T47D (cell line): Measurements from ENCODE around the gene TMEM178B.

Experiments used
- DNase-seq, 2 experiments: peaks; one replicate each; pipeline versions ENCODE4 v3.0.0 to v3.0.0-alpha.2; 2011 to 2012; ENCODE audit warnings: low read depth in 1 of 2, low spot score in 1 of 2
- JUND ChIP-seq: IDR thresholded peaks from 2 replicates; pipeline ENCODE4 v1.6.1; 2012; ENCODE audit warnings: low read depth
- in situ Hi-C: cut with HindIII; loops from 2 replicates; pipeline ENCODE4 v1.10.0; 2016; ENCODE audit warnings: low sequenced_read_pairs, low pct_unique_long_range_greater_than_20kb

TMEM178B gene

DNA sequence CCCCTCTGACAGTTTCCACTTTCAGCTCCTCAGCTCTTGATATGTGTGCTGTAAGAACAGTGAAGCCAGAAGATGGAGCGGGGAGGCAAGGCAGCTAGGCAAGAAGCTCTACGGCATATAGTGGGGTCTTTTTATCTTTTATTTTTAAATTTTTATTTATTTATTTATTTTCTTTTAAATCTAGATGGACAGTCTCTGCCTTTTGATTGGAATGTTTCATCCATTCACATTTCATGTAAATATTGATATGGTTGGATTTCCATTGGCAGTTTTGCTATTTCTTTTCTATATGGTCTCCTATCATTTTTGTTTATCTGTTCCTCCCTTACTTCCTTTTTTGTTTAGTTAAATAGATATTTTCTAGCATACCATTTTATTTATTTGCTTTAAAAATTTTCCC is 183.7 kb downstream of the TMEM178B start:
- in situ Hi-C loops = no loop called here
- TF ChIP-seq JUND = no peak
- DNase-seq = no peak

DNA sequence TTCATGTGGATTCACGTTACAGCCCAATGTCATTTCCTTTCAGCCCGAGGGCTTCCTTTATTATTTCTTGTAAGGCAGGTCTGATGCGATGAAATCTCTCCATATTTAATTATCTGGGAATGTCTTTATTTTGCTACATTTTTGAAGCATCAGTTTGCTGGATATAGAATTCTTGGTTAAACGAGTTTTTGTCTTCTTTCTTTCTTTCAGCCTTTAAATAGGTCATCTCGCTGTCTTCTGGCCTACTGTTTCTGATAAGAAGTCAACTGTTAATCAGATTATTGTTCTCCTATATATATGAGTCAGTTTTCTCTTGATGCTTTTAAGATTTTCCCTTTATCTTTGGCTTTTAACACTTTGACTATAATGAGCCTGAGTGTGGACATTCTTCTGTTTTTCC is 184.7 kb downstream of the TMEM178B start:
- DNase-seq = peak in 1 of 2 experiments; percentile 8
- TF ChIP-seq JUND = no peak
- in situ Hi-C loops = no loop called here

DNA sequence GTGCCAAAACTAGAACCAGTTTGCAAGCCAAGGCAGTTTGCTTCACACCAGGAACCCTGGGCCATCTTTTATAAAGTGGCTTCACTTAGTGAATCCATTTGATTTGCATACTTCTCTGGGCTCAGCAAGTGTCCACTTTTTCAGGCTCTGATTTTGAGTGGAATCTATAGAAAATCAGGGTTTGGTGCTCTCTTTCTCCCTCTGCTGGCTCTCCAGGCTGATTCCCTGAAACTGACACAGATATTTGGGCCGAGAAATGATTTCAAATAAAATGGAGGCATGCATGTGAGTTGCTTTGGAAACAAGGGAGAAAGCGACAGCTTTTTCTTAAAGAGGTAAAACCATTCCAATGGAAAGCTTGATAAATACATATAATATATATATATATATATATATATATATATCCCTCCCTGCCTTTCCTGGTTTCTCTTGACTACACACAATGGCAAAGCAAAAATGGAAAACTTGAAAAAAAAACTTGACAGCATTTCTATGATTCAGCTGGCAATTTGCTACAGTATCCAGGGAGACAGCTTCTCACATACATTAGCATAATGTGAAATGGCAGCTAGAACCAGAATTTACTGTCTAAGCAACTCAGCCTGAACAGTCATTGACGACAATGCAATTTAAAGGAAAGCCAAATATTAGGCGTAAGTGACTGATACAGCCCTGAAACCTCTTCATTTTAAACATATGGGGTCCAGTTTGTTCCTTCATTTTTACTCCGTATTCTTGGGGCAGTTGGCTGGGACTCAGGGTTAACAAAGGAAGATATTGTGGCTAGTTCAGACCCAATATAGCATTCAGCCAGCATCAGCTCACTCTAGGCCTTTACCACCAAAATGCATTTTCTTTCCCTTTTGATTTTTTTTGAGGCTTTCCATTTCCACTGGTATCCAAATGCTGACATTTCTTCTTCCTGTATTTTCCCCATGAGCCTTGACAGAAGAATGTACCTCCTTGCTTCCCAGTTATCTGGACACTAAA is 188.5 kb downstream of the TMEM178B start:
- no peak for DNase-seq
- in situ Hi-C loops = no loop called here
- TF ChIP-seq JUND = no peak

DNA sequence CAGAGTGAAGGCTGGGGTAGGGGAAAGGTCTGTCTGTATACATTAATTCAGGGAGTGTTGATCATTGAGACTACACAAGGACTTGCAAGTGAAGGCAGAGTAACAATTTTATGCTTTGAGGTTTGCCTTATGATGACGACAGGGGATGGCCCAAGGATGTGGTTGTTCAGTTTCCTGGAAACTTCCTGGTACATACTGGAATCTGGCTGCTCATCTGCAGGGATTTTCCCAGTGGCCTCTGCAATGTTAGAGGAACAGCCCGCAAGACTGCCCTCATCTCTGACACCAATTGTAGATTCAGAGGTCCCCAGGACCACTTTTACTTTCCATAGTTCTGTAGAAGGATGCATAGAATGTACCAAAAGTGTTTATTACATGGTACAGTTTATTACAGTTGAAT is 189.6 kb downstream of the TMEM178B start:
- in situ Hi-C loops = no loop called here
- no peak for TF ChIP-seq JUND

DNA sequence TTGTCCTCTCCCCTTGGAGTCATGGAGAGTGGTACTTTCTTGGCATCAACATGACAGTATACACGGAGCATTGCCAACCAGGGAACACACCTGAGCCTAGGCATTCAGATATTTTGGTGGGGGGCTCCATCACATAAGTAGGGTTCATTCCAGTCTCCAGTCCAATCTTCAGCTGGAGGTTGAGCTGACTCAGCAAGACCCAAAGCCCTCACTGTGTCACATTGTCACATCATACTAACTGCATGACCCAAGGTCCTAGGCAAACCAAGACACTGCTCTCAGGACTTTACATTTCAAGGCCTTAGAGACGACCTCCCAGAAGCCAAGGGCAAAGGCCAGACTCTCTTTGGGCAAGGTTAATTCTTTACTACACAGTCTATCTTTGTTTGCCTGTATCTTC is 190.1 kb downstream of the TMEM178B start:
- no peak for DNase-seq
- in situ Hi-C loops = no loop called here

More for the DNA sequence above, 189.6 kb downstream of the TMEM178B start:
- no peak for DNase-seq

DNA sequence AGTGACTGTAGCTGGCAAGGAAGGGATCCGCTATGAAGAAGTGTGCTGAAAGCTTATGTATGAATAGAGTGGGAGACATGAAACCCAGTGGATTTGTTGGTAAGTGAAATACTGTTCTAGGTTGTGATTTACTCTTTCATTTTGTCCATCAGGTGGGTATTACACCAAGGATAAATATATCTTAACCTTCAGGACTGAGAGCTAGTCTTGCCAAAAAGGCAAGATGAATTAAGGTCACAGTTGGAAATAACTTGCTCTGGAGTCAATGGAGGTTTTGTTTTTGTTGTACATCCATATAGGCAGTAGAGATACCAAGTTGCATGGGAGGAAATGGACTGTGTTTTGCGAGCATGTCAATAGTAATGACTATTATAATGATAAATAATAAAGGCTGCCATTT is 190.6 kb downstream of the TMEM178B start:
- in situ Hi-C loops = no loop called here
- no peak for DNase-seq
- TF ChIP-seq JUND = no peak

More for the DNA sequence above, 190.1 kb downstream of the TMEM178B start:
- TF ChIP-seq JUND = no peak

DNA sequence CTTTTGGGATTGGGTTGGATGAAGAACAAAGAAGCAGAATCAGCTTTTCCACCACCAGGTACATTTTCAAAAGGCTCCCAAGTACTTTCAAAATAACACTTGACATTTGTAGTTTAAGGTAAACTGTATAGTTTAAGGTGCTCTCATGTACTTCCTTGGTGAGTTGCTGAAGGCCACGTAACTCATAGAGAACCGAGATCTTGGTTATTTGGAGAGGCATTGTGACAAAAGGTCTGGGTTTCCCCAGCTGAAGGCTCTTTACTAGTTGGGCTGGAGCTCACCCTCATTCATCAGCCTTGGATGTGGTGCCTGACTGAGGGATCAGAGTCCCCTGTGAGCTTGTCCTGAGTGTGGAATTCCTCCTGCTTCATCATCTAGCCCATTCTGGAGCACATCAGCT is 191.8 kb downstream of the TMEM178B start:
- no peak for DNase-seq
- no peak for TF ChIP-seq JUND
- in situ Hi-C loops = no loop called here

DNA sequence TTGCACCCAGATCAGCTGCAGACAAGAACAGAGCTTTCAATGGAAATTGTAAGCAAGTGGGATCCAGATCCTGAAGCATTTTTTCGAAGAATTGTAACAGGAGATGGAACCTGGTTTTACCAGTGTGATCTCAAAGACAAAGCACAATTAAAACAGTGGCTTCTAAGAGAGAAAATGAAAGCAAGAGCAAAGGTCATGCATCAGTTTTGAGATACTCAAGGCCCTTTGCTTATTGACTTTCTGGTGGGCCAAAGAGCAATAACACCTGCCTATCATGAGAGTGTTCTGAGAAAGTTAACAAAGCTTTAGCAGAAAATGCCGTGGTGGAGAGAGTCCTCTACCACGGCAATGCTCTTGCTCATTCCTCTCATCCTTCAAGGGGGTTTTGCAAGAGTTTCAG is 194.8 kb downstream of the TMEM178B start:
- in situ Hi-C loops = no loop called here

DNA sequence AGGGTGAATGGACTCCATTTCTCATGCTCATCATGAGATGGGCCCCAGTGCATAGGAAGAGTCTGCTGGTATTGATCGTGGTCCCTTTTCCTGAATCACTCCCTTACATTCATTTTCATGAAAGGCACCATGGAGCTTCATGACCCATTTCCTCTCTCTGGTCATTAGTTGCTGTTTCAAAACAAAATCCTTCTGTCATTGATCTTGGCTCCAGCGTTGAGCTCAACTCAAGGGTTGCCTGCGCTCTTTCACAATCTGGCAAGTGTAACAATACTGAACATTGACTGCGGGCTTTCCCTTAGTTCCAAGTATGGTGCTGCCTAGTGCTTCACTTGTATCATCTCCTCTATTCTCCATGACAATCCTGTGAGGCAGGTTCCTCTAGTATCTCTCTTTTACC is 197.6 kb downstream of the TMEM178B start:
- no peak for DNase-seq
- in situ Hi-C loops = no loop called here
- no peak for TF ChIP-seq JUND

More for the DNA sequence above, 194.8 kb downstream of the TMEM178B start:
- no peak for TF ChIP-seq JUND
- no peak for DNase-seq

DNA sequence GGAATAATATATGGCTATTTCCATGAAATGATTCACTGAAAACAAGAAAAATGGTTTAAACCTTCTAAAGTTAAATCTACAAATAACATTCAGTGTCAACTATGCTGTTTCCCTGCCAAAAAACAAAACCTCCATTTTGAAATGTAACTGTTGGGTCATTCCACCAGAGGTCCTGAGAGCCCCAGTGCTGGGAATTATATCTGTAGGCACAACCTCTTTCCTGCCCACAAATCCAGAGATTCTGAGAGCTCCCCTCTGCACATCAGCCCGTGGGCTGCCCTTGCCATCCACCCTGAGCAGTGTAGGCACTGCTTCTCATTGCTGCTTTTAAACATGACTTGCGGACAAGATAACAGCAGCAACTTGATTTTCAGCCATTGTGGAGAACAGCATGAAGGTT is 198.6 kb downstream of the TMEM178B start:
- in situ Hi-C loops = no loop called here
- no peak for TF ChIP-seq JUND
- DNase-seq = no peak

DNA sequence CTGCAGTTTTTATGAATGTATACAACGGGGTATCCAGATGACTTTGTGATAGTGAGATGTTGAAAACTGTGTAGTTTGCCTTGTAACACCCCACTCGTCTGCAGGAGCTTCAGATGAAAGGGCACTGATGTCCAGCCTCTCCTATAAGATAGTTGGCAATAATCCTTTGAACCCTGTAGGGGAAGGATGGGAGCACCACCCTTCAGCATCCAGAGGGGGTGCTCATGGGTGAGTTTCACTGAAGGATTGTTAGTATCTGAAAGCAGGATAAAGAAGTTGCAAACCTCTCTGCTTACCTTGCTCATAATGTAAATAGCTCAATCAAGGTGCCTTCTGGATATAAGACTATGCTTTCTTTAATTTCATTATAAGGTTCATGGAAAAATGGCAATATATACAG is 201.5 kb downstream of the TMEM178B start:
- in situ Hi-C loops = no loop called here
- TF ChIP-seq JUND = no peak
- no peak for DNase-seq

DNA sequence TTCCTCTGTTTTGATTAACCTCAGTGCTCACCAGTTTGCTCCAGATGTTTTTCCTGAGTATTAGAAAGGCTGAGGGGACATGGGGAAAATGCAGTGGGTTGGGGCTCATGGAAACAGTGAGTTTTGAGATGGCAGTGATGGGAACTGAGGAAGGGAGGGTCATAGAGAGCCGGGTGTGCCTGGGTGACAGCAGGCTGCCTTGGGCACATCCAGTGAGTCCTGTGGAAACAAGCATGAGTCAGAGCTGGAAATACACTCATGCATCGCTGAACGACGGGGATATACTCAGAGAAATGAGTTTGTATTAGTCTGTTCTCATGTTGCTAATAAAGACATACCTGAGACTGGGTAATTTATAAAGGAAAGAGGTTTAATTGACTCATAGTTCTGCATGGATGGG is 202.2 kb downstream of the TMEM178B start:
- in situ Hi-C loops = no loop called here
- no peak for TF ChIP-seq JUND
- DNase-seq = no peak

DNA sequence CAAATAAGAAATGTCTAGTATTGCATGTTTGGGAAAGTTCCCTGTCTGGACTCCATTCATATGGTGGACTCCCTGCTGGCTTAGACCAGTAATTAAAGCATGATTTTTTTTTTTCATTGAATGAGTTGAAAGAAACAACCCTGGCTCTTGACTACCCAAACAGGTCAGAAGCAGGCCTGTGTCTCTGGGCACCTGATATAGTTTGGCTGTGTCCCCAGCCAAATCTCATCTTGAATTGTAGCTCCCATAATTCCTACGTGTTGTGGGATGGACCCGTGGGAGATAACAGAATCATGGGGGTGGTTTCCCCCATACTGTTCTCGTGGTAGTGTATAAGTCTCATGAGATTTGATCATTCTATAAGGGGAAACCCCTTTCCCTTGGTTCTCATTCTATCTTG is 206.2 kb downstream of the TMEM178B start:
- DNase-seq = no peak
- in situ Hi-C loops = no loop called here
- TF ChIP-seq JUND = no peak
